Measurements from ENCODE around the gene SNRPA. TPM values are rescaled to one million over a fixed set of nuclear protein-coding genes. Genes with fewer than 3 reads are reported as not detected.

The SNRPA gene
- total RNA-seq, 1 experiment from 2014 or later, result 225 TPM

DNA sequence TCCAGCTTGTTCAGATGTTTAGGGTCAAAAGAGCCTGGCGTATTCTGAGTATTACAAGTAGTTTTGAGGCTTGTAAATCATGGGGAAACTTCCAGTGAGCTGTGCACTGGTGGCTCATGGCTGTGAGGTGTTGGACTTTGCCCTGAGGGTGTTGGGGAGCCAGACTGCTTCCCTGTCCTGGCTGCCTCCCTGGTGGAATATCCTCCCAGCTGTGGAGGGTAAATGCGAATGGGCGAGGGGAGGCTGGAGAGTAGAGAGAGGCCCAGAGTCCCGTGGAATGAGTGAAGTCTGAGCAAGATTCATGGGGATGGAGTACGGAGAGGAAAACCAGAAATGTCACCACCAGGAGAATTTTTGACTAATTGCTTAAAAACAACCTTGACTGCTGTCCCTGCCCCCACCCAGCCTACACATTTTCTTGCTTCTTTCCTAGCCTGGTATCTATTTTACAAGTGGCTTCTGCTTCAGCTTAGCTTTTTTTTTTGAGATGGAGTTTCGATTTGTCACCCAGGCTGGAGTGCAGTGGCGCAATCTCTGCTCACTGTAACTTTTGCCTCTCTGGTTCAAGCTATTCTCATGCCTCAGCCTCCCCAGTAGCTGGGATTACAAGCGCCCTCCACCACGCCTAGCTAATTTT lies 3.7 kb downstream of the SNRPA start:
- H4K5ac ChIP-seq (ENCODE audit: insufficient read length, low read depth, low read length), result no peak overlapping the region
- no peak overlapping the region for H3T11ph ChIP-seq (ENCODE audit: low read length)
- peaks cover 40% of the 10 kb centered on the region; the same call in 1 of the 2 replicates for H3K79me2 ChIP-seq (ENCODE audit: insufficient read depth, low read length)
- peaks cover 17% of the 10 kb centered on the region for H3K79me1 ChIP-seq (ENCODE audit: insufficient read depth, low read depth, low read length, poor library complexity, severe bottlenecking)
- no peaks in the 10 kb centered on the region; the same call in 1 of the 2 replicates for H3K27me3 ChIP-seq (ENCODE audit: insufficient read depth, low read length)
- TF ChIP-seq, protein P1, sequence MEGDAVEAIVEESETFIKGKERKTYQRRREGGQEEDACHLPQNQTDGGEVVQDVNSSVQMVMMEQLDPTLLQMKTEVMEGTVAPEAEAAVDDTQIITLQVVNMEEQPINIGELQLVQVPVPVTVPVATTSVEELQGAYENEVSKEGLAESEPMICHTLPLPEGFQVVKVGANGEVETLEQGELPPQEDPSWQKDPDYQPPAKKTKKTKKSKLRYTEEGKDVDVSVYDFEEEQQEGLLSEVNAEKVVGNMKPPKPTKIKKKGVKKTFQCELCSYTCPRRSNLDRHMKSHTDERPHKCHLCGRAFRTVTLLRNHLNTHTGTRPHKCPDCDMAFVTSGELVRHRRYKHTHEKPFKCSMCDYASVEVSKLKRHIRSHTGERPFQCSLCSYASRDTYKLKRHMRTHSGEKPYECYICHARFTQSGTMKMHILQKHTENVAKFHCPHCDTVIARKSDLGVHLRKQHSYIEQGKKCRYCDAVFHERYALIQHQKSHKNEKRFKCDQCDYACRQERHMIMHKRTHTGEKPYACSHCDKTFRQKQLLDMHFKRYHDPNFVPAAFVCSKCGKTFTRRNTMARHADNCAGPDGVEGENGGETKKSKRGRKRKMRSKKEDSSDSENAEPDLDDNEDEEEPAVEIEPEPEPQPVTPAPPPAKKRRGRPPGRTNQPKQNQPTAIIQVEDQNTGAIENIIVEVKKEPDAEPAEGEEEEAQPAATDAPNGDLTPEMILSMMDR (conservative IDR thresholded peaks at IDR 0.05), result no peak
- no peak overlapping the region for H3K18ac ChIP-seq (ENCODE audit: insufficient read length, low read depth, low read length)
- peak overlapping the region; percentile 3 for H3K9ac ChIP-seq (ENCODE audit: extremely low read depth, insufficient read length, low read length)
- H2BK20ac ChIP-seq (ENCODE audit: low read depth, low read length, poor library complexity, severe bottlenecking), result no peak overlapping the region
- peak overlapping the region; percentile 0 for H3K4me2 ChIP-seq (ENCODE audit: insufficient read depth, insufficient read length, low read length)
- no peak overlapping the region for H3K14ac ChIP-seq (ENCODE audit: insufficient read depth, low read length)
- no peak for DNase-seq
- Mint-ChIP-seq H3K27me3 (ENCODE audit: low read depth) (no peaks in the 10 kb centered on the region; the same call in none of the 2 replicates), H3K4me3 (peak overlapping the region; percentile 46 to 66), H3K9me3 (peaks cover 0 to 3% of the 10 kb centered on the region in 2 experiments; a peak in 1 of 5 replicates), H3K36me3 (ENCODE audit: insufficient read depth in 1 of 3, low read depth in 3 of 3) (peaks cover 58 to 79% (median 69%) of the 10 kb centered on the region in 3 experiments), H3K27ac (peak overlapping the region; percentile 4 to 89 (median 68); a peak in 6 of 7 replicates), H3K4me1 (peaks cover 22 to 31% of the 10 kb centered on the region in 2 experiments)
- H2BK15ac ChIP-seq (ENCODE audit: low read depth, low read length), result no peak overlapping the region
- H4K8ac ChIP-seq (replicated peaks; ENCODE audit: insufficient read length, low read depth, low read length), result no peak overlapping the region
- H2BK12ac ChIP-seq (ENCODE audit: insufficient read length, low read depth, low read length), result no peak overlapping the region
- WGBS (ENCODE audit: extremely low coverage, insufficient read length, low lambda C conversion rate), result no CpG with 5 or more reads among the region's 9 CpGs
- H2BK120ac ChIP-seq (ENCODE audit: low read depth, low read length, poor library complexity, severe bottlenecking), result no peak overlapping the region
- no peak overlapping the region for H2BK5ac ChIP-seq (ENCODE audit: insufficient read length, low read length)
- H2AK5ac ChIP-seq (ENCODE audit: insufficient read length, low read length), result no peak overlapping the region
- H3K56ac ChIP-seq (ENCODE audit: insufficient read length, low read depth, low read length), result no peak overlapping the region
- no peak overlapping the region for H3K23ac ChIP-seq (ENCODE audit: insufficient read length, low read depth, low read length)
- peaks cover 3% of the 10 kb centered on the region for H4K20me1 ChIP-seq (ENCODE audit: control insufficient read depth, insufficient read depth, insufficient read length)
- H4K91ac ChIP-seq (ENCODE audit: insufficient read length, low read depth, low read length), result no peak overlapping the region
- H3K4me1 ChIP-seq (ENCODE audit: insufficient read depth, low read length), result no peaks in the 10 kb centered on the region; the same call in 1 of the 2 replicates
- no peak overlapping the region for H2AFZ ChIP-seq (ENCODE audit: low read length)
- H3K27ac ChIP-seq (ENCODE audit: insufficient read length, low read depth, low read length), result no peak overlapping the region
- no peak overlapping the region for H3K4ac ChIP-seq (ENCODE audit: low read depth, low read length)
- no peaks in the 10 kb centered on the region for H3K9me3 ChIP-seq (ENCODE audit: control insufficient read depth, low read depth, low read length)
- peaks cover 5% of the 10 kb centered on the region for H3K23me2 ChIP-seq (ENCODE audit: insufficient read length, low read depth, low read length, poor library complexity, severe bottlenecking)
